Measurements from ENCODE around the gene CREG2.

- TF ChIP-seq, protein P1, sequence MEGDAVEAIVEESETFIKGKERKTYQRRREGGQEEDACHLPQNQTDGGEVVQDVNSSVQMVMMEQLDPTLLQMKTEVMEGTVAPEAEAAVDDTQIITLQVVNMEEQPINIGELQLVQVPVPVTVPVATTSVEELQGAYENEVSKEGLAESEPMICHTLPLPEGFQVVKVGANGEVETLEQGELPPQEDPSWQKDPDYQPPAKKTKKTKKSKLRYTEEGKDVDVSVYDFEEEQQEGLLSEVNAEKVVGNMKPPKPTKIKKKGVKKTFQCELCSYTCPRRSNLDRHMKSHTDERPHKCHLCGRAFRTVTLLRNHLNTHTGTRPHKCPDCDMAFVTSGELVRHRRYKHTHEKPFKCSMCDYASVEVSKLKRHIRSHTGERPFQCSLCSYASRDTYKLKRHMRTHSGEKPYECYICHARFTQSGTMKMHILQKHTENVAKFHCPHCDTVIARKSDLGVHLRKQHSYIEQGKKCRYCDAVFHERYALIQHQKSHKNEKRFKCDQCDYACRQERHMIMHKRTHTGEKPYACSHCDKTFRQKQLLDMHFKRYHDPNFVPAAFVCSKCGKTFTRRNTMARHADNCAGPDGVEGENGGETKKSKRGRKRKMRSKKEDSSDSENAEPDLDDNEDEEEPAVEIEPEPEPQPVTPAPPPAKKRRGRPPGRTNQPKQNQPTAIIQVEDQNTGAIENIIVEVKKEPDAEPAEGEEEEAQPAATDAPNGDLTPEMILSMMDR (IDR thresholded peaks at IDR 0.05; ENCODE audit: low read depth, low read length) = no peak
- TF ChIP-seq POLR2A (IDR thresholded peaks at IDR 0.05; ENCODE audit: extremely low read depth, insufficient read length) (no peak), MYC (IDR thresholded peaks at IDR 0.05; ENCODE audit: low read depth, low read length) (no peak)
- TF ChIP-seq, protein P2, sequence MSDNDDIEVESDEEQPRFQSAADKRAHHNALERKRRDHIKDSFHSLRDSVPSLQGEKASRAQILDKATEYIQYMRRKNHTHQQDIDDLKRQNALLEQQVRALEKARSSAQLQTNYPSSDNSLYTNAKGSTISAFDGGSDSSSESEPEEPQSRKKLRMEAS (IDR thresholded peaks at IDR 0.05; ENCODE audit: low read depth, low read length) = no peak
These were observed 45.9 kb downstream of the CREG2 start for GRCh38 chr2:101341421-101341820.

All from NB4 (cell line).